ENCODE measurements around the gene SMARCA1.

- TF ChIP-seq EZH2 (IDR thresholded peaks at IDR 0.05; ENCODE audit: insufficient read depth, poor library complexity, severe bottlenecking) (no peak), EZH2phosphoT487 (IDR thresholded peaks at IDR 0.05; ENCODE audit: insufficient read depth, low read depth) (no peak)
Observed at GRCh38 chrX:129461801-129462456, 61.4 kb downstream of the SMARCA1 start.

All from GM23248 (cell line).